Immature natural killer cell (primary cell): ENCODE measurements around the gene ZBP1. TPM values are rescaled to one million over a fixed set of nuclear protein-coding genes. Genes with fewer than 3 reads are reported as not detected.

ENCODE experiments used
- DNase-seq, 3 donors: peaks; one replicate each; pipeline ENCODE4 v3.0.0; 2022; ENCODE audit warnings: mixed read lengths in 1 of 3
- H3K27ac Mint-ChIP-seq, 6 donors: one replicate each; pipeline ENCODE4 v1.8.0; 2020; ENCODE audit warnings: mixed read lengths in 6 of 6, mild to moderate bottlenecking in 5 of 6, inconsistent platforms in 4 of 6, moderate library complexity in 3 of 6
- H3K27me3 Mint-ChIP-seq, 3 donors: one replicate each; pipeline ENCODE4 v1.8.0; 2020 to 2021; ENCODE audit warnings: low read depth in 3 of 3, mild to moderate bottlenecking in 3 of 3, mixed read lengths in 3 of 3, moderate library complexity in 3 of 3, inconsistent platforms in 1 of 3
- H3K36me3 Mint-ChIP-seq, 3 donors: one replicate each; pipeline ENCODE4 v1.8.0; 2020; ENCODE audit warnings: mixed read lengths in 3 of 3, inconsistent platforms in 2 of 3, mild to moderate bottlenecking in 2 of 3
- H3K4me1 Mint-ChIP-seq, 2 donors: one replicate each; pipeline ENCODE4 v1.8.0; 2020; ENCODE audit warnings: inconsistent platforms in 2 of 2, mild to moderate bottlenecking in 2 of 2, mixed read lengths in 2 of 2, moderate library complexity in 1 of 2
- H3K4me3 Mint-ChIP-seq, 5 donors: one replicate each; pipeline ENCODE4 v1.8.0; 2020; ENCODE audit warnings: mild to moderate bottlenecking in 5 of 5, mixed read lengths in 5 of 5, inconsistent platforms in 3 of 5, moderate library complexity in 3 of 5
- H3K9me3 Mint-ChIP-seq, 6 donors: one replicate each; pipeline ENCODE4 v1.8.0; 2020; ENCODE audit warnings: mild to moderate bottlenecking in 6 of 6, mixed read lengths in 6 of 6, inconsistent platforms in 4 of 6, moderate library complexity in 3 of 6
- polyA plus RNA-seq, 3 donors: library from polyadenylated mRNA; unstranded; fragments of 300-500 nt; fragmentation: Illumina TruSeq; gene quantifications; one replicate each; pipeline ENCODE4 v1.2.3, GENCODE V29; 2021

The ZBP1 gene
- polyA plus RNA-seq, 3 donors from 2014 or later, result 29.0 to 43.5 (median 32.2) TPM

DNA sequence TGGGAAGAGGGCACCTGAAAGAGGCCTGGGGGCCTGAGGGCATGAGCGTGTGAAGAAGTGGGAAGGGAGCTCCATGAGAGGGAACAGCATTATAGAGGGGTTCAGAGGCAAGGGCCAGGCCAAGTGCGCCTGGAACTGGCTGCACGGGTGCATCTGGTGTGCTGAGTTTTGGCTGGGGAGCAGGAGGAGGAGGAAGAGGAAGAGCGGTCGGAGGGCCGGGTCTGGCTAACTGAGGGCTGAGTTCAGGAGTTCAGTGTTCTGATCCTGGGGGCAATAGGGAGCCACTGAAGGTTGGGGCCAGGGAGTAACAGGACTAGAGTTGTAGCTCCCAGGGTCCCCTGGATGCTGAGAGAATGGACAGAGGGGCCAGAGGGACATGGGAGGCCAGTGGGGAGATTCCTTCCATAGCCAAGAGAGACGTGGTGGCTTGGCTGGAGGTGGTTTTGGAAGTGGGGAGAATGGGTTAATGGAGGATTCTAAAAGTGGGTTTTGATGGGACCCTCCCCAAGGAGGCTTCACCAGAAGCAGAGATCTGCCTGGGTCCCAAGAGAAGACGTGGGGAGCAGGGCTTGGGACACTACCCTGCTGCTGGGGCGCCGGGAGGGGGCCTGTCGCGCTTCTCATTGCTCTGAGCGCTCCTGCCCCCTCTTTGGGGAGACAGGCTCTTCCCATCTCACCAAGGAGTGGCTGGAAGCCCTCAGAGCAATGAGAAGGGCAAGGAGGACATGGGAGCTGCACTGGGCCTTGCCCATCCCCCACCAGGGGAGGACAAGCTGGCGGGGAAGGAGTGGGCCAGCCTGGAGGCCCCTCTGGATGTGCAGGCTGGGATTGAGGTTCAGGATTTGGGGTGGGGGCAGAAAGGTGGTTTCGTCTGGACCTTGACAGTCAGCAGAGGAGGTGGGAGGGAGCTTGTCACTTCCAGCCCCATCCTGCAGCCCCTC is 28.7 kb downstream of the ZBP1 start:
- no peak overlapping the region for H3K4me3 Mint-ChIP-seq
- DNase-seq, result no peak
- H3K9me3 Mint-ChIP-seq, result peaks cover 0 to 3% (median 0%) of the 10 kb centered on the region in 6 donors
- H3K36me3 Mint-ChIP-seq, result no peaks in the 10 kb centered on the region
- peaks cover 0 to 4% of the 10 kb centered on the region in 2 donors for H3K4me1 Mint-ChIP-seq
- peaks cover 0 to 5% (median 3%) of the 10 kb centered on the region in 3 donors for H3K27me3 Mint-ChIP-seq
- peak overlapping the region in 1 of 6 donors; percentile 47 for H3K27ac Mint-ChIP-seq

GRCh38 chr20:57590485-57591288 is 29.5 kb downstream of the ZBP1 start:
- Mint-ChIP-seq H3K4me3 (no peak overlapping the region), H3K27ac (peak overlapping the region in 1 of 6 donors; percentile 47)

GRCh38 chr20:57589728-57590484 is 30.3 kb downstream of the ZBP1 start:
- no peak for DNase-seq
- H3K4me3 Mint-ChIP-seq, result no peak overlapping the region
- peaks cover 0 to 4% of the 10 kb centered on the region in 2 donors for H3K4me1 Mint-ChIP-seq
- H3K27me3 Mint-ChIP-seq, result peaks cover 0 to 6% (median 3%) of the 10 kb centered on the region in 3 donors
- no peak overlapping the region for H3K27ac Mint-ChIP-seq
- no peaks in the 10 kb centered on the region for H3K36me3 Mint-ChIP-seq
- H3K9me3 Mint-ChIP-seq, result peaks cover 0 to 3% (median 0%) of the 10 kb centered on the region in 6 donors

More at GRCh38 chr20:57590485-57591288, 29.5 kb downstream of the ZBP1 start:
- Mint-ChIP-seq H3K27me3 (peaks cover 0 to 3% (median 3%) of the 10 kb centered on the region in 3 donors), H3K9me3 (peaks cover 0 to 3% (median 0%) of the 10 kb centered on the region in 6 donors), H3K36me3 (no peaks in the 10 kb centered on the region), H3K4me1 (peaks cover 0 to 4% of the 10 kb centered on the region in 2 donors)
- no peak for DNase-seq

GRCh38 chr20:57589123-57589727 is 31.0 kb downstream of the ZBP1 start:
- DNase-seq, result no peak
- Mint-ChIP-seq H3K27me3 (peaks cover 2 to 10% (median 3%) of the 10 kb centered on the region in 3 donors), H3K27ac (no peak overlapping the region), H3K36me3 (no peaks in the 10 kb centered on the region), H3K4me3 (no peak overlapping the region), H3K9me3 (peaks cover 0 to 3% (median 0%) of the 10 kb centered on the region in 6 donors), H3K4me1 (peaks cover 0 to under 1% of the 10 kb centered on the region in 2 donors)

GRCh38 chr20:57588596-57588995 is 31.6 kb downstream of the ZBP1 start:
- Mint-ChIP-seq H3K27me3 (peaks cover 3 to 8% (median 5%) of the 10 kb centered on the region in 3 donors), H3K4me3 (no peak overlapping the region), H3K4me1 (no peaks in the 10 kb centered on the region)

DNA sequence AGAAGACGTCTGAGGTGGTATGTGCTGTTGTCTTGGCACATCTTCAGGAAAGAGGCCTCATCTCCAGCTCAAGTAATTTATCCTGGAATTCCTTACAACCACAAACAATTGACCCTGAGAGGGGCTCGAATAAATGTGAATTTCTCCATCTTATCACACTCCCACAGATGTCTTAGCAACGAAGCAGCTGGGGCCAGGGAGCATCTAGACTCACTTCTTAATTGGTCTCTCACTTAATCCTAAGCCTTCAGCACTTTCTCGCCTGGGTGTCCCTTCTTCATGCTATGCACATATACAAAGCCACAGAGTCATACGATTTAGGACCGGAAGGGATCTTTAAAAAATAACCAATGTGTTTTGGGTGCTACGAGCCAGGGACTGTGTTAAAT is 32.2 kb downstream of the ZBP1 start:
- no peak overlapping the region for H3K4me3 Mint-ChIP-seq
- H3K36me3 Mint-ChIP-seq, result no peaks in the 10 kb centered on the region
- peaks cover 4 to 10% (median 5%) of the 10 kb centered on the region in 3 donors for H3K27me3 Mint-ChIP-seq
- DNase-seq, result no peak
- no peaks in the 10 kb centered on the region for H3K4me1 Mint-ChIP-seq
- H3K27ac Mint-ChIP-seq, result no peak overlapping the region
- H3K9me3 Mint-ChIP-seq, result peaks cover 0 to 3% (median 0%) of the 10 kb centered on the region in 6 donors

More at GRCh38 chr20:57588596-57588995, 31.6 kb downstream of the ZBP1 start:
- H3K9me3 Mint-ChIP-seq, result peaks cover 0 to 3% (median 0%) of the 10 kb centered on the region in 6 donors
- no peak overlapping the region for H3K27ac Mint-ChIP-seq
- no peak for DNase-seq
- no peaks in the 10 kb centered on the region for H3K36me3 Mint-ChIP-seq

DNA sequence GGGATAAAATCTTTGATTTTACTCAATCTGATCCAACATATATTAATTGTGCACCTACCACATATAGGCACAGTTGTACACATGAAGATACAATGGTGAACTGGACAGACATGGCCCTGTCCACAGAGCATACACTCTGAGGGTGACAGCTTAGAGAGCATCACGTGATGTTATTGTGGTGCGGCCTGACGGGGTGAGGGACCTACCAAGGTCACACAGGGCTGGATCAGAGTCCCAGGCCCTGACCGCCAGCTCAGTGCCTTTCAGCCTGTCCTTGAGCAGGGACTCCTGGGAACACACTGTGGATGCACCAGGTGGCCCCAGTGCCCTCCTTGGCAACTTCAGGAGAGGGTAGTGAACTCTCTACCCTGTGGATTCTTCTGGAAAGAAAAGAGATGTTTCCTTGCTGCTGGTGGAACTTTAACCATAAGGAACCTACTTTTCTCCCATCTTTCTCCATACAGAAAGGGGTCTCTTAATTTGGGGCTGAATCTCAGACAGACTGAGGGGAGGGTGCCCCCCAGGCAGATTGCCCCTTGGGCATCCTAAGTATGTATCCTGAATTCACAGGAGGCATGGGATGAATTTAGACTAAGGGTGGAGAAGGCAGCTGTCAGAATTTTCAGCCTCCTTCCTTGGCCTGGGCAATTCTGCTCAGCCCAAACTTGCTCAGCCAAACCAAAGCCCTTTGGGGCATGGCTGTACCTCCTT is 32.8 kb downstream of the ZBP1 start:
- Mint-ChIP-seq H3K27me3 (peaks cover 5 to 10% (median 9%) of the 10 kb centered on the region in 3 donors), H3K4me1 (no peaks in the 10 kb centered on the region), H3K4me3 (no peak overlapping the region), H3K27ac (no peak overlapping the region), H3K9me3 (peaks cover 0 to 3% (median 0%) of the 10 kb centered on the region in 6 donors), H3K36me3 (no peaks in the 10 kb centered on the region)
- DNase-seq, result no peak

GRCh38 chr20:57586943-57587277 is 33.3 kb downstream of the ZBP1 start:
- peaks cover 5 to 14% (median 10%) of the 10 kb centered on the region in 3 donors for H3K27me3 Mint-ChIP-seq
- H3K36me3 Mint-ChIP-seq, result no peaks in the 10 kb centered on the region
- no peaks in the 10 kb centered on the region for H3K4me1 Mint-ChIP-seq
- H3K9me3 Mint-ChIP-seq, result peaks cover 0 to 3% (median 0%) of the 10 kb centered on the region in 6 donors
- H3K4me3 Mint-ChIP-seq, result no peak overlapping the region
- no peak for DNase-seq
- H3K27ac Mint-ChIP-seq, result no peak overlapping the region

DNA sequence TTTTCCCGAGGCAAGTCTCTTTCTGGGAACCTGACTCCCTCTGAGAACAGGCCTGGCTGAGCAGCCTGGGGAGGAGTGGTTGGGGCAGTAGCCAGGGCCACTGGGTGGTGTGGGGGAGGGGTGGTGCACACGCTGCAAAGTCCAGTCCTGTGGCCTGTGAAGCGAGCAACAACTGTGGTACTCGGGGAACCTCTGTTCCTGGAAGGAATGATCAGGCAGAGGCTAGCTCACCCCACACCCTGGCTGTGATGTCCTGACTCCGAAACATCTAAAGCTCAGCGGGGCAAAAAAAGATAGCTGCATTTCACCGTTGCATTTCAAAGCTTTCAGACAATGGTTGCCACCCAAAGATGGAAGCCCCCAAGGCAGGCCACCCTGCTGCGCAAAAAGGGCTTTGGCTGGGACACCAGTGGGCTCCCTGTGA is 33.8 kb downstream of the ZBP1 start:
- no peaks in the 10 kb centered on the region for H3K4me1 Mint-ChIP-seq
- H3K4me3 Mint-ChIP-seq, result no peak overlapping the region
- H3K27me3 Mint-ChIP-seq, result peaks cover 7 to 12% (median 10%) of the 10 kb centered on the region in 3 donors
- no peak for DNase-seq
- no peaks in the 10 kb centered on the region for H3K36me3 Mint-ChIP-seq
- no peak overlapping the region for H3K27ac Mint-ChIP-seq
- H3K9me3 Mint-ChIP-seq, result peaks cover 0 to 3% (median 0%) of the 10 kb centered on the region in 6 donors

DNA sequence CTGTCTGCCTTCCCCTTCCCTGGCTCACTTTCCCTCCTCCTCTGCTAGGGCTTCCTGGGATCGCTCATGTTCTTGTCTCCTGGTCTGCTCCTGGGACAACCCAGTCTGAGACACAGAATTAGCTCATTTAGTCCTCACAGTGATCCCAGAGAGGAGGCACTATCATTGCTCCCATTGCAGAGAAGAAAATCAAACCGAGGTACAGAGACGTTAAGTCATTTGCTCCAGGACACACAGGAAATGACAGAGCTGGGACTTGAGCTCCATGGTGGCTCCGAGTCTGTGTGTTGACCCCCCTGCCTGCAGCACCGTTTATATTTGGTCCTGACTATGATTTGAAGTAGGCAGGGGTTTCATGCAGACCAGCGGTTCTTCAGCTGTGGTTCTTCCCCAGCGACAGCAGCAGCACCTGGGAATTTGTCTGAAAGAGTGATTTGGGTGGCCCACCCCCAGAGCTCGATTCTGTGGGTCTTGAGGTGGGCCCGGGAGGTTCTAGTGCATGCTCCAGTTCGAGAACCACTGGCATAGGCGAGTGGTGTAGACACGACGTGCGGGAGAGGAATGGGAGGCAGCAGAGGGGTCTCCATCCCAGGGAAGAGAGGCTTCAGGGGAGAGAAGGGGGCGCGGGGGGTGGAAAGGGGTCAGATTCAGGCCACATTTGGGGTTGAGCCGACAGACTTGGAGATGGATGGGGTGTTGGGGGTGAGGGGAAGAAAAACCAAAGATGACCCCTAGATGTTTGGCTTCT is 34.6 kb downstream of the ZBP1 start:
- Mint-ChIP-seq H3K27ac (no peak overlapping the region), H3K9me3 (peaks cover 0 to 3% (median 0%) of the 10 kb centered on the region in 6 donors), H3K27me3 (peaks cover 7 to 14% (median 10%) of the 10 kb centered on the region in 3 donors), H3K4me1 (no peaks in the 10 kb centered on the region), H3K36me3 (no peaks in the 10 kb centered on the region), H3K4me3 (no peak overlapping the region)
- no peak for DNase-seq

GRCh38 chr20:57584768-57585461 is 35.3 kb downstream of the ZBP1 start:
- Mint-ChIP-seq H3K9me3 (peaks cover 0 to 3% (median 0%) of the 10 kb centered on the region in 6 donors), H3K4me1 (no peaks in the 10 kb centered on the region), H3K27ac (no peak overlapping the region), H3K36me3 (no peaks in the 10 kb centered on the region), H3K4me3 (no peak overlapping the region), H3K27me3 (peaks cover 7 to 16% (median 12%) of the 10 kb centered on the region in 3 donors)
- no peak for DNase-seq
